Left ventricle myocardium inferior (tissue), 1 donor: ENCODE data around the gene DNAJC11. TPM values are rescaled to one million over a fixed set of nuclear protein-coding genes. Genes with fewer than 3 reads are reported as not detected.

Source experiments
- DNase-seq: peaks from one replicate; pipeline ENCODE4 v3.0.0-alpha.2; 2020
- H3K27ac ChIP-seq: fragments of 200-600 bp; replicated peaks from 2 replicates; pipeline ENCODE4 v1.8.0; 2021
- H3K27me3 ChIP-seq: fragments of 200-600 bp; 2 replicates; pipeline ENCODE4 v1.8.0; 2021; ENCODE audit warnings: low read depth
- H3K36me3 ChIP-seq: fragments of 200-600 bp; 2 replicates; pipeline ENCODE4 v1.8.0; 2021
- H3K4me1 ChIP-seq: fragments of 200-600 bp; 2 replicates; pipeline ENCODE4 v1.8.0; 2021
- H3K4me3 ChIP-seq: fragments of 200-600 bp; 2 replicates; pipeline ENCODE4 v1.8.0; 2021; ENCODE audit warnings: mild to moderate bottlenecking, moderate library complexity
- H3K9me3 ChIP-seq: fragments of 200-600 bp; replicated peaks from 2 replicates; pipeline ENCODE4 v1.8.0; 2021
- CTCF ChIP-seq: fragments of 200-600 bp; IDR thresholded peaks from 2 replicates; pipeline ENCODE4 v1.8.0; 2021; ENCODE audit warnings: antibody characterized with exemption, mild to moderate bottlenecking, borderline replicate concordance
- intact Hi-C: fragments of 100-400 bp; cut with micrococcal nuclease; formaldehyde crosslinking; loops from one replicate; pipeline ENCODE4 v1.11.0; 2022
- total RNA-seq: library from RNA; stranded (reverse); fragmentation: NEBNext Ultra II Directional; extraction: Animal tissue kit (Norgen Biotek cat#: 25700); gene quantifications from one replicate; pipeline ENCODE4 v1.2.1, GENCODE V29; 2021
- donor health status: DM: no; HTN: yes; CAD: no; lungs with severe emphysema.

The DNAJC11 gene
- total RNA-seq, 1 donor from 2014 or later: 73.6 TPM

GRCh38 chr1:6592865-6593593, 108.6 kb downstream of the DNAJC11 start:
- Histone ChIP-seq H3K36me3 (peaks cover 92% of the 10 kb centered on the region), H3K27me3 (no peaks in the 10 kb centered on the region), H3K4me3 (no peak overlapping the region), H3K4me1 (peaks cover 97% of the 10 kb centered on the region), H3K27ac (peak overlapping the region; percentile 59), H3K9me3 (no peaks in the 10 kb centered on the region)
- no peak for DNase-seq
- intact Hi-C loops: no loop called here
- TF ChIP-seq CTCF: no peak

- peaks cover 97% of the 10 kb centered on the region for H3K4me1 ChIP-seq
- intact Hi-C loops: no loop called here
- peak overlapping the region; percentile 59 for H3K27ac ChIP-seq
- H3K9me3 ChIP-seq: no peaks in the 10 kb centered on the region
- no peaks in the 10 kb centered on the region for H3K27me3 ChIP-seq
- H3K36me3 ChIP-seq: peaks cover 92% of the 10 kb centered on the region
- no peak for TF ChIP-seq CTCF
- no peak for DNase-seq
- no peak overlapping the region for H3K4me3 ChIP-seq
Observed at GRCh38 chr1:6592441-6592840, 109.2 kb downstream of the DNAJC11 start.

- Histone ChIP-seq H3K36me3 (peaks cover 86% of the 10 kb centered on the region), H3K4me3 (no peak overlapping the region), H3K9me3 (no peaks in the 10 kb centered on the region), H3K27ac (peak overlapping the region; percentile 59), H3K27me3 (no peaks in the 10 kb centered on the region), H3K4me1 (peaks cover 97% of the 10 kb centered on the region)
- intact Hi-C loops: no loop called here
- DNase-seq: no peak
- TF ChIP-seq CTCF: no peak
Observed at GRCh38 chr1:6591644-6592043, 110.0 kb downstream of the DNAJC11 start.

- no peaks in the 10 kb centered on the region for H3K9me3 ChIP-seq
- intact Hi-C loops: no loop called here
- no peak overlapping the region for H3K4me3 ChIP-seq
- peak overlapping the region; percentile 59 for H3K27ac ChIP-seq
- H3K4me1 ChIP-seq: peaks cover 97% of the 10 kb centered on the region
- TF ChIP-seq CTCF: no peak
- no peak for DNase-seq
- H3K27me3 ChIP-seq: no peaks in the 10 kb centered on the region
- peaks cover 81% of the 10 kb centered on the region for H3K36me3 ChIP-seq
Observed at GRCh38 chr1:6591222-6591621, 110.4 kb downstream of the DNAJC11 start.

GRCh38 chr1:6590046-6590445, 111.6 kb downstream of the DNAJC11 start:
- H3K9me3 ChIP-seq: no peaks in the 10 kb centered on the region
- peaks cover 97% of the 10 kb centered on the region for H3K4me1 ChIP-seq
- peak overlapping the region; percentile 61 for H3K27ac ChIP-seq
- H3K36me3 ChIP-seq: peaks cover 70% of the 10 kb centered on the region
- TF ChIP-seq CTCF: no peak
- intact Hi-C loops: no loop called here
- no peak overlapping the region for H3K4me3 ChIP-seq
- DNase-seq: no peak
- no peaks in the 10 kb centered on the region for H3K27me3 ChIP-seq
